Subcutaneous abdominal adipose tissue (tissue), 5 donors: ENCODE data around the gene SCLT1.
A peak's percentile ranks its signal among the peaks of the same experiment; 100 is the strongest.
"Not testable (repeated sequence)": the region's sequence is repeated elsewhere in the genome, so short reads cannot be mapped to it uniquely, and the experiment has no call there.

Experiments used
- H3K27ac ChIP-seq: one replicate; pipeline ENCODE4 v1.7.0; 2013; ENCODE audit warnings: low read depth, mild to moderate bottlenecking, inconsistent platforms, low read length, moderate library complexity
- H3K27me3 ChIP-seq, 5 donors: one replicate each; pipeline ENCODE4 v1.7.0; 2013; ENCODE audit warnings: low read length in 5 of 5, inconsistent platforms in 1 of 5; ENCODE audit not compliant: control insufficient read depth in 5 of 5, insufficient read depth in 4 of 5
- H3K36me3 ChIP-seq, 5 donors: one replicate each; pipeline ENCODE4 v1.7.0; 2013; ENCODE audit warnings: low read length in 5 of 5; ENCODE audit not compliant: control insufficient read depth in 5 of 5, insufficient read depth in 5 of 5
- H3K4me1 ChIP-seq, 5 donors: one replicate each; pipeline ENCODE4 v1.7.0; 2013; ENCODE audit warnings: low read length in 5 of 5, mild to moderate bottlenecking in 3 of 5, moderate library complexity in 1 of 5; ENCODE audit not compliant: control insufficient read depth in 5 of 5, insufficient read depth in 5 of 5
- H3K4me3 ChIP-seq, 5 donors: one replicate each; pipeline ENCODE4 v1.7.0; 2013; ENCODE audit warnings: low read length in 5 of 5, low read depth in 1 of 5
- H3K9ac ChIP-seq, 5 donors: one replicate each; pipeline ENCODE4 v1.7.0; 2013; ENCODE audit warnings: low read length in 5 of 5, mild to moderate bottlenecking in 4 of 5, moderate library complexity in 3 of 5
- H3K9me3 ChIP-seq, 5 donors: one replicate each; pipeline ENCODE4 v1.7.0; 2013; ENCODE audit warnings: low read length in 5 of 5; ENCODE audit not compliant: control insufficient read depth in 5 of 5
- donor health status: healthy.
- donor health status: healthy.
- donor health status: healthy.
- donor health status: healthy.
- donor health status: healthy.

SCLT1 gene

DNA sequence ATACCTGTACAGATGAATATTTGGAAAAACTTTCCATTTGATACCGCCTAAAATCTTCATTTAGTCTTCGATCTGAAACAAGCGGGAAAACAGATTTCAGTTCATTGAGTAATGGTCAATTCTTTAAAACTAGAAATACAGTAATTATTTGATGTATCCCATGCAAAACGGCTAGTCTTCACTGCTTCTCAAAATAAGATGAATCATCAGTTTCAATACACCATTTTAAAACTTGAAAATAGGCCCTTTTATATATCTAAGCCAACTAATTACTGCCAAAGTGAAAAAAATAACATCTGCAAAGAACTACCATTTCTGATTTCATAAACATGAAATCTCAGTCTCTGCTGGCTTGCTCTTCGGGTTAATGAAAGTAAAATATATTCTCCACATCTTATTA lies 11.0 kb downstream of the SCLT1 start:
- Histone ChIP-seq H3K4me1 (no peaks in the 10 kb centered on the region), H3K4me3 (no peak overlapping the region), H3K27me3 (no peaks in the 10 kb centered on the region), H3K27ac (no peak overlapping the region), H3K9ac (no peak overlapping the region), H3K36me3 (peaks cover 6 to 23% (median 10%) of the 10 kb centered on the region in 5 donors), H3K9me3 (peaks cover 0 to 10% (median 3%) of the 10 kb centered on the region in 5 donors)

DNA sequence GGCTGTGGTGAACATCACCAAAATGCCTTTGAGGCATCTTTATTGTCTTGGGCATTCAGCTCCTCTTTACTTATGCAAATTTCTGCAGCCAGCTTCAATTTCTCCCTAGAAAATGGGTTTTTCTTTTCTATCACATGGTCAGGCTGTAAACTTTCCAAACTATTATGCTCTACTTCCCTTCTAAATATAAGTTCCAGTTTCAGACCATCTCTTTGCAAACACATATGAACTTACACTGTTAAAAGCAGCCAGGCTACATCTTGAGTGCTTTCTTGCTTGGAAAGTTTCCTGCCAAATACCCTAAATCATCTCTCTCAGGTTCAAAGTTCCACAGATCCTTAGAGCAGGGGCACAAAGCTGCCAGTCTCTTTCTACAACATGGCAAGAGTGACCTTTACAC lies 13.2 kb downstream of the SCLT1 start:
- Histone ChIP-seq H3K27ac (no peak overlapping the region), H3K9me3 (peaks cover 0 to 6% (median 0%) of the 10 kb centered on the region in 5 donors), H3K4me1 (no peaks in the 10 kb centered on the region), H3K4me3 (no peak overlapping the region), H3K27me3 (no peaks in the 10 kb centered on the region), H3K9ac (no peak overlapping the region), H3K36me3 (peaks cover 7 to 23% (median 10%) of the 10 kb centered on the region in 5 donors)

- H3K27me3 ChIP-seq: no peaks in the 10 kb centered on the region
- no peak overlapping the region for H3K4me3 ChIP-seq
- peaks cover 10 to 27% (median 14%) of the 10 kb centered on the region in 5 donors for H3K36me3 ChIP-seq
- H3K9me3 ChIP-seq: peaks cover 0 to 6% (median 0%) of the 10 kb centered on the region in 5 donors
- H3K27ac ChIP-seq: no peak overlapping the region
- no peak overlapping the region for H3K9ac ChIP-seq
- H3K4me1 ChIP-seq: no peaks in the 10 kb centered on the region
These were observed 16.0 kb downstream of the SCLT1 start for GRCh38 chr4:129077326-129077725.

DNA sequence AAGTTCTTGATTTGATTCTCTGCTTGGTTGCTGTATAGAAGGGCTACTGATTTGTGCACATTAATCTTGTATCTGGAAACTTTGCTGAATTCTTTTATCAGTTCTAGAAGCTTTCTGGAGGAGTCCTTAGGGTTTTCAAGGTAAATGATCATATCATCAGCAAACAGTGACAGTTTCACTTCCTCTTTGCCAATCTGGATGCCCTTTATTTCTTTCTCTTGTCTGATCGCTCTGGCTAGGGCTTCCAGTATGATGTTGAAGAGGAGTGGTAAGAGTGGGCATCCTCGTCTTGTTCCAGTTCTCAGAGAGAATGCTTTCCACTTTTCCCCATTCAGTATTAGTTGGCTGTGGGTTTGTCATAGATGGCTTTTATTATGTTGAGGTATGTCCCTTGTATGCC lies 23.8 kb downstream of the SCLT1 start:
- H3K27ac ChIP-seq, H3K27me3 ChIP-seq, H3K4me3 ChIP-seq, H3K4me1 ChIP-seq, H3K9me3 ChIP-seq, H3K36me3 ChIP-seq, H3K9ac ChIP-seq: not testable (repeated sequence)

GRCh38 chr4:129064717-129065116 lies 28.6 kb downstream of the SCLT1 start:
- Histone ChIP-seq H3K36me3 (peaks cover 0 to 14% (median 10%) of the 10 kb centered on the region in 5 donors), H3K4me3 (no peak overlapping the region), H3K9me3 (peaks cover 12 to 44% (median 40%) of the 10 kb centered on the region in 5 donors), H3K4me1 (no peaks in the 10 kb centered on the region), H3K27ac (no peak overlapping the region), H3K27me3 (no peaks in the 10 kb centered on the region), H3K9ac (no peak overlapping the region)

DNA sequence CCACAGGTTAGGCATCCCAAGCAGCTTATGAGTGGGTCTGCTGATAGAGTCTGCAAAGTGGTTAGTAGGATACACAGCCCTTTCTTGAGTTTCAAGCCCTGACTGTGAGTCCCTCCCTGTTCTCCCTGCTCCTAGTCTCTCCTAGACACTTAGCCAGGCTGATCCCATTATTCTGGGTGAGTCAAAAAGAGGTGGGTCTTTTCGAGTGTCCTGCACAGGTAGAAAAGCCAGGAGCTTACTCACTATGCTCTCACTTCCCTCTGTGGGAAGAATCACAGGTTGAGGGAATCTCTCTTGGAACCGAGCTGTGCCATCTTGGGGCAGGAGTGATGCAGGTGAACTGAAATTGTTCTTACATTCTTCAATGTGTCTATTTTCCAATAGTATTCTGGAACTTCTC lies 29.7 kb downstream of the SCLT1 start:
- Histone ChIP-seq H3K9ac (no peak overlapping the region), H3K27me3 (no peaks in the 10 kb centered on the region), H3K4me3 (peak overlapping the region in 3 of 5 donors; percentile 38 to 49 (median 39)), H3K9me3 (peaks cover 20 to 53% (median 45%) of the 10 kb centered on the region in 5 donors), H3K4me1 (no peaks in the 10 kb centered on the region), H3K36me3 (peaks cover 0 to 14% (median 10%) of the 10 kb centered on the region in 5 donors), H3K27ac (no peak overlapping the region)

- peak overlapping the region in 1 of 5 donors; percentile 5 for H3K4me3 ChIP-seq
- peaks cover 0 to 14% (median 10%) of the 10 kb centered on the region in 5 donors for H3K36me3 ChIP-seq
- H3K4me1 ChIP-seq: no peaks in the 10 kb centered on the region
- H3K9me3 ChIP-seq: peaks cover 20 to 47% (median 45%) of the 10 kb centered on the region in 5 donors
- no peak overlapping the region for H3K9ac ChIP-seq
- no peak overlapping the region for H3K27ac ChIP-seq
- H3K27me3 ChIP-seq: no peaks in the 10 kb centered on the region
These were observed 30.8 kb downstream of the SCLT1 start for GRCh38 chr4:129062580-129062979.

GRCh38 chr4:129059028-129059427 lies 34.3 kb downstream of the SCLT1 start:
- Histone ChIP-seq H3K9me3 (peaks cover 22 to 68% (median 57%) of the 10 kb centered on the region in 5 donors), H3K4me1 (no peaks in the 10 kb centered on the region), H3K9ac (no peak overlapping the region), H3K36me3 (peaks cover 0 to 14% (median 10%) of the 10 kb centered on the region in 5 donors), H3K27me3 (no peaks in the 10 kb centered on the region), H3K4me3 (no peak overlapping the region), H3K27ac (no peak overlapping the region)

- H3K4me1 ChIP-seq: peaks cover 0 to 5% (median 0%) of the 10 kb centered on the region in 5 donors
- H3K36me3 ChIP-seq: peaks cover 0 to 2% (median 0%) of the 10 kb centered on the region in 5 donors
- no peak overlapping the region for H3K9ac ChIP-seq
- no peak overlapping the region for H3K4me3 ChIP-seq
- H3K27me3 ChIP-seq: no peaks in the 10 kb centered on the region
- H3K9me3 ChIP-seq: peaks cover 0 to 10% (median 4%) of the 10 kb centered on the region in 5 donors
- no peak overlapping the region for H3K27ac ChIP-seq
These were observed 47.0 kb downstream of the SCLT1 start for GRCh38 chr4:129046055-129046959.

DNA sequence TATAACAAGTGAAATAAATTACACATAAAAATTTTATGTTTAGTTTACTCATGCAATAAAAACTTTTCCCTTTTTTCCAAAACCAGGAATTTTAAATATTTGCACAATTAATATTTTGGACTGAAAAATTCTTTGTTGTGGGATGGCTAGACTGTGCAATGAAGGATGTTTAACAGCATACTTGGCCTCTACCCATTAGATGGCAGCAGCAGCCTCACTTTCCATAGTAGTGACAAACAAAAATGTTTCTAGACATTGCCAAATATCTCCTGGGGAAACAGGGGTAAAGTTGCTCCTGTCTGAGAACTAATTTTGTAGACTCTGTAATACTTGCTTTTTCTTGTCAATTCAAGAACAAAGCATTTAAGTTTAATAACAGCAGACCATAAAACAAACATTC lies 49.8 kb downstream of the SCLT1 start:
- Histone ChIP-seq H3K27me3 (no peaks in the 10 kb centered on the region), H3K27ac (no peak overlapping the region), H3K4me3 (no peak overlapping the region), H3K9me3 (peaks cover 0 to 6% (median 0%) of the 10 kb centered on the region in 5 donors), H3K9ac (no peak overlapping the region), H3K36me3 (peaks cover 0 to 5% (median 2%) of the 10 kb centered on the region in 5 donors), H3K4me1 (peaks cover 0 to 5% (median 0%) of the 10 kb centered on the region in 5 donors)
